ENCODE data around the gene UBXN4.
"Not testable (repeated sequence)": the region's sequence is repeated elsewhere in the genome, so short reads cannot be mapped to it uniquely, and the experiment has no call there.

The UBXN4 gene, protein sequence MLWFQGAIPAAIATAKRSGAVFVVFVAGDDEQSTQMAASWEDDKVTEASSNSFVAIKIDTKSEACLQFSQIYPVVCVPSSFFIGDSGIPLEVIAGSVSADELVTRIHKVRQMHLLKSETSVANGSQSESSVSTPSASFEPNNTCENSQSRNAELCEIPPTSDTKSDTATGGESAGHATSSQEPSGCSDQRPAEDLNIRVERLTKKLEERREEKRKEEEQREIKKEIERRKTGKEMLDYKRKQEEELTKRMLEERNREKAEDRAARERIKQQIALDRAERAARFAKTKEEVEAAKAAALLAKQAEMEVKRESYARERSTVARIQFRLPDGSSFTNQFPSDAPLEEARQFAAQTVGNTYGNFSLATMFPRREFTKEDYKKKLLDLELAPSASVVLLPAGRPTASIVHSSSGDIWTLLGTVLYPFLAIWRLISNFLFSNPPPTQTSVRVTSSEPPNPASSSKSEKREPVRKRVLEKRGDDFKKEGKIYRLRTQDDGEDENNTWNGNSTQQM

DNA sequence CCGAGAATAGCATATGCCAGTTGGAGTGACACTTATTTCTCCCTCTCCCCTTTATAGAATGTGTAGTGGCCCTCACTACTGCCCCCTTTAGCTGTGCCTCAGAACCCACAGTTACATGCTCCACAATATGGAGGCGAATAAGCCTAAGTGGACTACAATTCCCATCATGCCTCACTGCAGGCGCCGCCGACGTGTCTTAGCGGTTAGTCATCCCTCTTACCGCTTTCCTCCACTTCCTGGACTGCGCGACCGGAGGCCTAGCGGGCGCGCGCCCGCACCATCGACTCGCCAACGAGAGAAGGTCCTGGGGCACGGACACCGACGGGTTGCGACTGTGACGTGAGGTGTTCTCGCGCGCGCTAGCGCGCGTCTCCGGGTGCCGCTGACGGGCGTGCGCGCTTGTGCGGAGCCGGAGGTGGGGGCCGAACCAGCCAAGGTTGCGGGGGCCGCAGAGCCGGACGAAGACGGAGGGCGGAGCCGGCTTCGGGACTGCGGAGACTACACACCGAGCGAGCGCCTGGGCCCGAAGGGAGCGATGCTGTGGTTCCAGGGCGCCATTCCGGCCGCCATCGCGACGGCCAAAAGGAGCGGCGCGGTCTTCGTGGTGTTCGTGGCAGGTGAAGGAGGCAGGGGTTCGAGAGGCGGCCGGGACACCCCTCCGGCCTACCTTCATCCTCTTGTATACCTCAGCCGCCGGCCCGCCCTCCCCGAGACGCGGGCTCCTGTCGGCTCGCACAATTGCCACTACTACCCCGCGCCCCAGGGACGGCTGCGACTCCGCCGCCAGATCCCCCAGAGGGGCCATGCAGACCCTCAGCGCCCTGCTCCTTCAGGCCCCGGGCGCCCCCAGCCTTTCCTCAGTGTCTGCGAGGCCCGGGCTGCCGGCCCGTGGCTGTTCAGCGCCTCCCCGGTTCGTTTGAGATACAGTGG is at the start of gene UBXN4:
UBXN4 (plus strand) TSS at position 461 of the 930 bp plus-strand sequence; CDS start at position 536, 75 bp downstream.
- peak; percentile 98 for DNase-seq (ENCODE audit: low spot score)

DNA sequence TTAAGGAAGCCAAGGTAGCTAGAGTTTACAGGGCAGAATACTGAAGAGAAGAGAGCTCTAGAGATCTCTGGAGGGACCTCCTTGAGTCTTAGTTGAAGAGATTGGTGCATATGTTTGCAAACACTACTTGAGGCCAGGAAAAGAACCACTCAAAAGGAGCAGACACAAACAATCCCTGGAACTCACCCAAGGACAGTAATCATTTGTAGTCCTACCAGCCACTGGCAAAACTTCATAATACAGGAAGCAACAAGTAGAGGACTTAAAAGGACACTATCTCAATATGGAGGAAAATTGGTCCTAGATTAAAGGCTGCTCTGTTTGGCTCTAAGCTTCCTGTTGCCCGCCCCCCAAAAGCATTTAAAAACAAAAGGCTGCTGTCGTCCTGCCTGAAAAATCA is 46.9 kb upstream of the UBXN4 start:
- DNase-seq (ENCODE audit: low spot score): peak; percentile 10

GRCh38 chr2:135698838-135699237 is 42.8 kb upstream of the UBXN4 start:
- DNase-seq (ENCODE audit: low spot score): no peak

GRCh38 chr2:135701442-135701841 is 40.2 kb upstream of the UBXN4 start:
- DNase-seq (ENCODE audit: low spot score): no peak

GRCh38 chr2:135703300-135703699 is 38.4 kb upstream of the UBXN4 start:
- DNase-seq (ENCODE audit: low spot score): no peak

- DNase-seq (ENCODE audit: low spot score): not testable (repeated sequence)
Measured at GRCh38 chr2:135704075-135704474, 37.6 kb upstream of the UBXN4 start.

GRCh38 chr2:135708159-135708558 is 33.5 kb upstream of the UBXN4 start:
- DNase-seq (ENCODE audit: low spot score): no peak

GRCh38 chr2:135709992-135710391 is 31.7 kb upstream of the UBXN4 start:
- peak; percentile 41 for DNase-seq (ENCODE audit: low spot score)

GRCh38 chr2:135715086-135715485 is 26.6 kb upstream of the UBXN4 start:
- not testable (repeated sequence) for DNase-seq (ENCODE audit: low spot score)

DNA sequence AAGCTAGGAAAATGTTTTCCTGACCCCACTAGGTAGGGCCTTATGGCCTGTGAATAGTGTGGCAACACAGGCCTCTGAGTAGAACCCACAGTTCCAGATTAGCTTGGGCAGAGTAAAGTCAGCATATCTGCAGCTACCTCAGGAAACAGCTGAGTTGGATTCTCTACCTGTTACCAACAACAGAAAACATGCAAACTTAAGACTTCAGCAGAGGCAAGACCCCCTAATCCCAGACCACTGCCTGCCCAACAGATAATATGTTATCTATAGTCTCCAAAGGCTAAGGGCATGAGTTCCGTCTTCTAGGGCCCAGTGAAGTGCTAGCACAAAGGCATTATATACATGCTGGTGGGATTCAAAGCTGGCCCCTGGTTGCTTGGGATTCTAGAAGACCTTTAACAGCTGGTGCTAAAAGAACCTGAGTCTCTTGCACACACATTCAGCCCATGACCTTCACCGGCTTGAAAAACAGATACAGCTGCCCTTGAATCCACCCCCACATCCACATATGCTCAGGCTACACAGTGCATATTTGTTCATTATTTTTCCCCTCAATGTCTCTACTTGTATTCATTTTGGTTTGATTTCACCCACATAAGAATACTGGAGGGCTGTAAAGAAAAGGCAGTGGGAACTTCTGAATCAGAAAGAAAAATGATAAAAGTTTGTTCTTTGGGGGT is 13.5 kb upstream of the UBXN4 start:
- no peak for DNase-seq (ENCODE audit: low spot score)

DNA sequence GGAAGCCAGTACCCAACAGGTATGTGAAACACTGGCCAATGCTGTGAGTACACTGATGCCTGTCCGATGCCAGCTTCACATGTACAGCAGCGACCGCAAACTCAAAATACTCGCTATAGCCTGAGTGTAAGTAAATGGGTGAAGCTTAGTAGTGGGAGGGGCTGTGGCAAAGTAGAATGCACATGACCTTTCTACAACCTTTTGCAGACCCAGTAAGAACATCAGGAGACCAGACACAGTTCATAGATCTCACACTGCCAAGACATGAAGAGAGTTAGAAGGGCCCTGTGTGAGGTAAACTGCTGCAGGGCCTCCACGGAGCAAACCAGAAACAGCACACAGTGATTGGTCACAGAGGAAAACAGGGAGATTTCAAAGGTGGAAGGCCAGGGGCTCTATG is 9.1 kb upstream of the UBXN4 start:
- DNase-seq (ENCODE audit: low spot score): no peak

DNA sequence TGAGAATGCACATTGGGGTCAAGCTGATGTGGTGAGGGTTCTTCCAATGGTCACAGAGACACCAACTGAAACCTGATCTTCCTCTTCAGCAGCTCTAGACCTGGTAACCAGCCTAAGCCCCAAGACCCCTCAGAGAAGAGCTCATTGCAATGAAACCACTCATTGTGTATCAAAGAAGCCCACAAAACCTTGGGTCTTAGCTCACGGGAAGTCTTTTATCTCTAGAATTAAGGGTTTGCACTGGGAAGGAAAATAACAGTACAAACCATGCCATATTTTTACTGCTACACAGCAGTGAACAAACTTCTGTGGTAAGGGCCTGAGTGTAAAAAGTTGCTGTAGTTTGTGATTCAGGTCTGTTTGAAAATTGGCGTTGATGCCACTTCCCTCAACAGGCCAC is 8.6 kb upstream of the UBXN4 start:
- no peak for DNase-seq (ENCODE audit: low spot score)

- DNase-seq (ENCODE audit: low spot score): no peak
Measured at GRCh38 chr2:135736546-135736945, 5.1 kb upstream of the UBXN4 start.

GRCh38 chr2:135740206-135740605 is 1.4 kb upstream of the UBXN4 start:
- no peak for DNase-seq (ENCODE audit: low spot score)

DNA sequence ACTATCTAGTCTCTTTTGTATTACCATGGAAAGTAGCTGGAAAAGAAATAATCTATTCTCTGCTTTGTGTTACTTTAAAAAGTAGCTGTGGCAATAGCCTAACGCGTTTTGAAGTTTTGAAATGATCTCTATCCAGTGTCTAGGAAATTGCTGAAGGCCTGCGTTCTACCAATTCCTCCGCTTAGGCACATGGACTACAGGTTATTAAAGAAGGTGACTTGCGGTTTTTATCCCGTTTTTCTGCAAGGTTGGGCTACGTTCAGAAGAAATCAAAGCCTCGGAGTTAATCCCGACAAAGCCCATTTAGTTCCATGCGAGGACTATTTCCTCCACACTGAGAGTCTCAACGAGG is 636 bp upstream of the UBXN4 start:
- no peak for DNase-seq (ENCODE audit: low spot score)

GRCh38 chr2:135742325-135742757 is 686 bp downstream of the UBXN4 start:
- peak; percentile 26 for DNase-seq (ENCODE audit: low spot score)

DNA sequence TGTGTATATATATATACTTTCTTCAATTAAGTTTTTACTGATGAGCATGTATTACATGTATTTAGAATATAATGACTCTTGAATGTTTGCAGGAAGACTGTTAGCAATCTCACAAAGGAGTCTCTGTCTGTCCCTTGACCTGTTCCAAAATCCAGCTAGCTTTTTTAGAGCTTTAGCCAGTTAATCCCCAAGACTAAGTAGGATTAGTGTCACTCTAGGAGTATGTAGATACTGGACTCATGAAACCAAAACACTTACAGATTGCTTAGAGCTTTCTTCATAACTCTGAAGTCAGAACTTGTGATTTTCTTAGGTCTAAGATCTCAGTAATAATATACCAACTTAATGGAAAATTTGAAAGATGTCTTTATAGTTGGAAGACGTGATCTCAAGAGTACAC is 2.2 kb downstream of the UBXN4 start:
- no peak for DNase-seq (ENCODE audit: low spot score)

GRCh38 chr2:135744760-135745314 is 3.2 kb downstream of the UBXN4 start:
- DNase-seq (ENCODE audit: low spot score): no peak

DNA sequence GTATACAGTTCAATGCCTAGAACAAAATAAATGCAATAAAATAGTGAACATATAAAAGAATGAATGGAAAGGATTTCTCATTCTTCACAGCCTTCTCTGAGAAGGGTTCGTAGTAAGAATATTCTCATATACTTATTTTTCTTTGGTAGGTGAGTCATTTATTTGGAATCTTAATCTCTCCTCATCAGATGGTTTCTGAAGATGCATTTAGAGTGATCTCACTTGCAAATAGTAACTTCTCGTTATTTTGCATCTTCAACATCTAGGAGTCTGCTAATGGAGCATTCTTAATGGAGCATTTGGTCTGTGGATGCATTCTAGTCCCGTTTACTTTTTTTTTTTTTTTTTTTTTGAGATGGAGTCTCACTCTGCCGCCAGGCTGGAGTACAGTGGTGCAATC is 3.9 kb downstream of the UBXN4 start:
- no peak for DNase-seq (ENCODE audit: low spot score)

- no peak for DNase-seq (ENCODE audit: low spot score)
Measured at GRCh38 chr2:135755573-135755972, 13.9 kb downstream of the UBXN4 start.

- DNase-seq (ENCODE audit: low spot score): no peak
Measured at GRCh38 chr2:135756692-135757091, 15.0 kb downstream of the UBXN4 start.

GRCh38 chr2:135762022-135762421 is 20.4 kb downstream of the UBXN4 start:
- DNase-seq (ENCODE audit: low spot score): no peak

Data from putamen (tissue), 1 donor.